GM19351 (cell line): Measurements from ENCODE around the gene WNT3A.

ENCODE experiments used
- ATAC-seq: cut with Tn5 transposase; IDR thresholded peaks from one replicate; pipeline ENCODE4 v1.9.1; 2021; ENCODE audit warnings: mild to moderate bottlenecking, moderate library complexity; ENCODE audit not compliant: unreplicated experiment

Gene WNT3A

GRCh38 chr1:228030451-228031201 lies 23.8 kb downstream of the WNT3A start:
- no peak for ATAC-seq

- no peak for ATAC-seq
Observed at GRCh38 chr1:228031276-228031995, 24.6 kb downstream of the WNT3A start.

- no peak for ATAC-seq
Observed at GRCh38 chr1:228032041-228032440, 25.2 kb downstream of the WNT3A start.

DNA sequence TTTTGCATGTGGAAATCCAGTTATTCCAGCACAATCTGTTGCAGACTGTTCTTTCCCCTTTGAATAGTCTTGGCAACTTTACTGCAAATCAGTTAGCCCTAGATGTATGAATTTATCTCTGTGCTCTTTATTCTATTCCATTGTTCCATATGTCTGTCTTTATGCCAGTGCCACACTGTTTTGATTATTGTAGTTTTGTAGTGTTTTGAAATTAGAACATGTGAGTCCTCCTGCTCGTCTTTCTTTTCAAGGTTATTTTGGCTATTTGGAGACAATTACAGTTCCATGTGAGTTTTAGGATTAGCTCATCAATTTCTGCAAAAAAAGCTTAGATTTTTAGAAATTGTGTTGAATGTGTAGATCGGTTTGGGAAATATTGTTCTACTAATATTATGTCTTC lies 26.6 kb downstream of the WNT3A start:
- no peak for ATAC-seq

DNA sequence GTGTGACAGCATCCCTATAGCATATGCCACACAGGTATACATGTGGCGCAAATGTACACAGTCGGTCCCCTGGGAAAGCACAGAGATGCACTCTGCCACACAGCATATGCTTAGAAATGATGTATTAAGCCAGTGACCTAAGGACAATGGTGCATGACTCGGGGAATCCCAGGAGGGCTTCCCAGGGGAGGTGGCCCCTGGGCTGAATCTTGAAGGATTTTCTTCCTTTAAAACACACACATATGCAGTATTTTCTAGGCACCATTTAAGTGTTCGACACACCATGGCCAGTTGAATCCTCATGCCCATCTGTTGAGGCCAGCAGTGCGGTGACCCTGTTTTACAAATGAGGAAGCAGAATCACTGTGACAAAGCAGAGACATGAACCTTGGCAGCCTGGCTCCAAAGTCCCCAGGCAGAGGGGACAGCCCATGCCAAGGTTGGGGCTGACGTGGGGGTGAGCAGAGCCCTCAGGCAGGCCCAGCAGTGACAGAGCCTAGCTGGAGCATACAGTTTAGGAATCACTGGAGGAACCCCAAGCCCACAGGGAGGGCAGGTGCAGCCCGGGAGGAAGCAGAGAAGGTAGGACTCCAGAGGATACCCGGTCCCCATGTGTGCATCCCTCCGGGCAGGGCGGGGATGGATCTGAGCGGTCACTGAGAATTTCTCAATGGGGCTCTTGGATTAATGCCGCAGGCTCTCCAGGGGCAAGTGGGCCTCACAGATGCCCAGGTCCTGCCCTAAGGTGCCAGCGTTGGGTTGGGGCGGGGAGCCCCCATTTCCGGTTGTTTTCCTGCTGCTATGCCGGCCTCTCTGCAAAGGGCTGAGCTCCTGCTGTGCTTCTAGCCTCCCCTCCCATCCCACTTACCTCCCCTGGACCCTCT lies 28.4 kb downstream of the WNT3A start:
- ATAC-seq, result no peak

DNA sequence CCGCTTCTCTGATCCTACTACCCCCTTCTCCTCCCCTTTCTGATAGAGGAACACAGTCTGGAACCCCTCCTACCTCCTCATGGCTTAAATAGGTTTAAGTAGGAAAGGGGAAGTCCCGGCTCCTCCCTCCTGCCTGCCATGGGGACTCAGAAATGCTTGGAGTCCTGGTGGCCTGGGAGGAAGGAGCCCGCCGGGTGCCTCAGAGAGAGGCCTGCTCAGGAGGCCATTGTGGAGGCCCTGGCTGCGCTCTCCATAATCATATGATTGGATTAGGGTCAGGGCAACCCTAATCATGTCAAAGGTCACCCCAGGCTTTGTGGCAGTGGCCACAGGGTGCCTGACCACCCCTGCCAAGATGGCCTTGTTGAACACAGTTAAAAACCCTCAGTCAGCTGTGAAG lies 29.0 kb downstream of the WNT3A start:
- no peak for ATAC-seq

DNA sequence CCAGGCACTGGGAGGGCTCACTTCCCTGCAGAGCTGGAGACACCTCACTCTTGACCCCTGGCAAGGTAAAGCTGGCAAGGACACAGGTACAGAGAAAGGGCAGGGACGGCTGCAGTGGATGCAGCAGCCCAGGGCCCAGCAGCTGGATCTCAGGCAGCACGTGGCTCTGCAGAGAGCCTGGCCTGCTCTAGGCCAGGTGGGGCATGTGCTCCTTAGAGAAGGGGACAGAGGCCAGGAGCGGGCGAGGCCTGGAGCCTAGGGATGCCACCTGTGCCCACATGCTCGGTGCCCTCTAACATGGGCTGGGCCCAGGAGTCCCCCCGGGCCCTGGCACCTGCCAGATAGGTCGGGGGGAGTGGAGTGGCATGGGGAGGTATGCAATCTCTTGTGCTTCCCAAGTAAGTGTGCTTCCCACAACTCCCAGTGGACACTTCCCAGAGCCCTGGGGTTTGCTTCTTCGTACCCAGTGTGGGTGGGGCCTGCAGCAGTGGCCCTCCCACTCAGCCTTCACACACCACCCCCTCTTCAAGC lies 30.0 kb downstream of the WNT3A start:
- no peak for ATAC-seq

- peak; percentile 90 for ATAC-seq
Observed at GRCh38 chr1:228037401-228038386, 30.9 kb downstream of the WNT3A start.

DNA sequence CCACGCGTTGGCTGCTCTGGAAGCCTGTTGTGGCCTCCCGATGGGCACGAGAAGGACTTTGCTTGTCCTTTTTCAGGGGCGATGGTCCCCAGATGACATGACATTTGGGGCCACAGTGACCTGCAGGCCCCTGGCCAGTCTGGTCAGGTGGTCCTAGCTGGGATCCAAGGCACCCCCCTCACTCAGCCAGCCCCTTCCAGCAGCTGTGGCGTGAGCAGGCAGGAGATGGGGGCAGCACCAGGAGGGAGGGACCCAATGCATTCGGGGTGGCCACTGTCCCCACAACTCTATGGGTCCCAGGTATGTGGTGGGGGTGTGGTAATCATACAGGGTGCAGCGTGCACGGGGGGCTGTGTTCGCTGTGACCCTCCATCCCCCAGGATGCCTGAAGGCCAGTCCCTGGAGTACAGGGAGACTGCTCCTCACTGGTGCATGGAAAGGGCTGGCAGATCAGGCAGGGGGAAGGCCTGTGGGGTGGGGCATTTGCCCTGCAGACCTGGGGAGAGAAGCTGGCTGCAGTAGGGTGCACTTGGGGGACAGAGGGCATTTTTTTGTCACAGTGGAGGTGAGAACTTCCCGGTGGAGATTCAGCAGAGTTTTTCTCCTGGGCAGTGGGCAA lies 31.7 kb downstream of the WNT3A start:
- ATAC-seq, result no peak

- ATAC-seq, result no peak
Observed at GRCh38 chr1:228039006-228039903, 32.5 kb downstream of the WNT3A start.

DNA sequence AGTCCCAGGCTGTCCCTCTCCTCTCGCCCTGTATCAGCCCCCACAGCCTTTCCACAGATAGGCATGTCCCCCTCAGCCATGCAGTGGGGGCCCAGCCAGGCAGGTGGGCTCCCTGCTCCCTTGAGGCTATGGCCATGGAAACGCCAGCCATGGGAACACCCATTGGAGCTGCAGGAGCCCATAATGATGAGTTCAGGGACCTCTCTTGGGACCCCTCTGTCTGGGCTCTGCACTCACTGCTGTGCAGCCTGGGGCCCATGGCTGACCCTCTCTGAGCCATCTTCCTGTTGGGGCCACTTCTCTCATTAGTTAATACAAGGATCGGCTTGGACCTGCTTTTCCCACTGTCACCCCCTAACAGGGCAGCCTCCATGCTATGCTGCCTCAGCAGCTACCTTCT lies 33.2 kb downstream of the WNT3A start:
- no peak for ATAC-seq

- ATAC-seq, result no peak
Observed at GRCh38 chr1:228041316-228041715, 34.5 kb downstream of the WNT3A start.

DNA sequence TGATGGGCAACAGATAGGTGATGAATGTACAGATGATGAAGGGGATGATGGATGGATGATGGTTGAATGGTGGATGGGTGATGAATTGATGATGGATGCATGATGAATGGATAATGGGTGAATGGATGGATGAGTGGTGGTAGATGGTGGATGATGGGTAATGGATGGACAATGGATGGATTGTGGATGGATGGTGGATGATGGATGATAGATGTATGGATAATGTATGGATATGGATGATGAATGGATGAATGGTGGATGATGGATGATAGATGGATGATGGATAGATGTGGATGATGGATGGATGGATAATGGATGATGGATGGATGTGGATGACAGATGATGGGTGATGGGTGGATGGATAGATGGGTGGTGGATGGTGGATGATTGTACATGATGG lies 35.7 kb downstream of the WNT3A start:
- ATAC-seq, result no peak

DNA sequence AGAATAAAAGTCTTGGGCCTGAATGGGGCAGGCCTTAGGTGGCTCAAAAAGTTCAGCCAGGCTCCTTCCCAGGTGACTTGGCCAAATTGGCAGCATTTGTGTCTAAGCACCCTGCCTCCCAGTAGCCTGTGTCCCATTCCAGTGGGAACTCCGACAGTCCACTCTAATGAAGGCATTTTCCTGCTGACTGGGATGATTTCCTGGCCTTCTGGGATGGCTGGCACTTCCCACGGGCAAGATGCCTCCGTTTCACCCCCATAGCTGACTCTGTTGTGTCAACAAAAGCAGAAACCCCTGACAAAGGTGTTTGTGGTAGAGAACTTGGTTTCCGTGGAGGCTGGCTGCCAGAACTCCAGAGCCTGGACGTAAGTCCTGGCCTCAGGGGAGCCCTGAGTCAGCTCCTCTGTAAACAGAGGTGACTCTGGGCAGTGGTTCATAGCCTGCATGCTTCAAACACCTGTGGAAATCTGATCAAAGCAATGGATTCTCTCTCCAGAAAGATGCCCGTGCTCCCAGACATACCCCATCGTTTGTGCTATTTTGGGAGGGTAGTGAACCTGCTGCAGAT lies 36.6 kb downstream of the WNT3A start:
- ATAC-seq, result no peak

DNA sequence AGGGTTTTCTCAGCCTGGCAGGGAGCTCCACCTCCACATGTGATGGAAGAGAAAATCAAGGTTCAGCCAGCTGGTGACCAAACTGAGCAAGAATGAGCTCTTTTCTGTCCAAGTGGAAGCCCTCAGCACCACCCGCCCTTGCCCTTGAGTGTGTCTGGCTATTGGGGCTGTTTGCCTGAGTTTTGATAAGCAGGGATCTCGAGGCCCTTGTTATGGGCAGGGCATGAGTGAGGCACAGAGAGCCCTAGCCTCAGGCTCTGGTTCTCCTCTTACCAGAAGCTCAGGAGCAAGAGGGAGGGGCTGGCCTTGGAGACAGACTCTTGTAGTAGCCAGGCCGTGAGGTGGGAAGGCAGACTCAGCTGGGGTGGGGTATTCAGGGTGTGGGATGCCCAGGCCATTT lies 38.2 kb downstream of the WNT3A start:
- ATAC-seq, result no peak

- ATAC-seq, result no peak
Observed at GRCh38 chr1:228045405-228045804, 38.6 kb downstream of the WNT3A start.

- ATAC-seq, result no peak
Observed at GRCh38 chr1:228045871-228046270, 39.1 kb downstream of the WNT3A start.

- ATAC-seq, result no peak
Observed at GRCh38 chr1:228046421-228047182, 39.8 kb downstream of the WNT3A start.
